GM19043 (cell line): Measurements from ENCODE around the gene RALGPS1.

Source experiments
- ATAC-seq: cut with Tn5 transposase; IDR thresholded peaks from one replicate; pipeline ENCODE4 v1.9.1; 2021; ENCODE audit warnings: low read depth; ENCODE audit not compliant: unreplicated experiment

Gene RALGPS1

DNA sequence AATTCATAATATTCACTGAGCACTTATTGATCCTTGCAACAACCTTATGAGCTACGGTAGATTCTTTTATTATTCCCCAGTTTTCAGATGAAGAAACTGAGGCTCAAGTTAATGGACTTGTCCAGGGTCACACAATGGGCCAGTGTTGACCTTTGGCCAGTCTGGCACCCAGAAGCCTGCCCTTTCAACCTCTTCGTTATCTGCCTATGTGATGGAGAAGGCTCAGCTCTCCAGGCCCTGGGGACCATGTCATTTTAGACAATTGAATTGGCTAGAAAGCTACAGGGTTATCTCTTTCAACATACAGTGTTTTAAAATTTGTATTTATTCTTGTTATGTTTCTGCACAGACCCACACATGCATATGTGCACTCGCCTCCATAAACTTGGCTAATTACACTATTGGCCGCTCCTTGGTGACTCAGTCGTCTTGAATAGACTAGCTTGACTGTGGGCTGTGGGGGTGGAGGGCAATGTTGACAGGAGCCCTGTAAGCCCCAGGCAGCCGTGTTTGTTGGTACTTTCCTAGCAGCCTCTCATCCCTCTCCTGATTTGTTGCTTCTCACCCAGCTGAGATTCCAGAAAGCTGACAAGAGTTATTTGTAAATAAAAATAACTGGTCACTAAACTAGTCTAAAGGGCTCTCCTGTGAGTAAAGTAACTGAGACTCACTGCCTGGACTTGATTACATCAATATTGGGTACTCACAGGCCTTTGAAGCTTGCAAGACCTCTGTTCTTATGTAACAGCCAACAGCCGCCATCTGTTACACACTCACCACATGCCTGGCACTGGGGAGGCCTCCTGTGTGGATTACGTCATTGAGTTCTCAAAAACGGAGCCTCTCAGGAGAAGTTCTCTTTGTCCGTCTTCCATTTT lies 216.3 kb downstream of the RALGPS1 start:
- no peak for ATAC-seq

DNA sequence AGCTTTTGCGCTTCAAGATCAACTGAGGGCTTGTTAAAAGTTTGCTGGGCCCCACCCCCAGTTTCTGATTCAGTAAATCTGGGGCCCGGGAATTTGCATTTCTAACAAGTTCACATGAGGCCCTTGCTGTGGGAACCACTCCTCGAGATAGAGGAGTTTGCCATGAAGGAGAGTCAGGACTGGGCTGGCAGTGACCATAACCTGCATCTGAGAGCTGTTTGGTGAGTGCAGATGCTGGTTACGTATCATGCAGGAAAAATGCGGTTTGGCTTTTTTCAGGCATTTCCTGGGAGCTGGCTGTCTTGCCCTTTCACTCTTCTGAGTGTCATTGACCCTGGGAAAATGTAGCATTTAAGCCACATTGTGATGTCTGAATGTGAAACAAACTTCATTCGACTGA lies 217.3 kb downstream of the RALGPS1 start:
- no peak for ATAC-seq

DNA sequence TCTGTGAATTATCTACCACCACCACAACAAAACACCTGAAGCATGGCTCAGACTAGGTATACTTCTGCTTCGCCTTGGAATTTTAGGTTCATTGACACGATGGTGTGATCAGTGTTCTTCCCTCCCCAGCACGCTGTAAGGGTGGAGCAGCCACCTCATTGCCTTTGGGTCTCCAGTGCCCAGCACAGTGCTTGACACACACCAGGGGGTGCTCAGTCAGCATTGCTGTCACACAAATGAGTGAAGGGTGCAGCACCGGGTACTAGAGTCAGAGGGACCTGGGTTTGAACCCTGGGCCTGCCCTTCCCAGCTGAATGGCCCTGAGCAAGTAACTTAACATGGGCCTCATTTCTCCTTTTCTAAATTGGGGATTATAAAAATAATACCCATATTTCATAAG lies 217.8 kb downstream of the RALGPS1 start:
- ATAC-seq, result no peak

DNA sequence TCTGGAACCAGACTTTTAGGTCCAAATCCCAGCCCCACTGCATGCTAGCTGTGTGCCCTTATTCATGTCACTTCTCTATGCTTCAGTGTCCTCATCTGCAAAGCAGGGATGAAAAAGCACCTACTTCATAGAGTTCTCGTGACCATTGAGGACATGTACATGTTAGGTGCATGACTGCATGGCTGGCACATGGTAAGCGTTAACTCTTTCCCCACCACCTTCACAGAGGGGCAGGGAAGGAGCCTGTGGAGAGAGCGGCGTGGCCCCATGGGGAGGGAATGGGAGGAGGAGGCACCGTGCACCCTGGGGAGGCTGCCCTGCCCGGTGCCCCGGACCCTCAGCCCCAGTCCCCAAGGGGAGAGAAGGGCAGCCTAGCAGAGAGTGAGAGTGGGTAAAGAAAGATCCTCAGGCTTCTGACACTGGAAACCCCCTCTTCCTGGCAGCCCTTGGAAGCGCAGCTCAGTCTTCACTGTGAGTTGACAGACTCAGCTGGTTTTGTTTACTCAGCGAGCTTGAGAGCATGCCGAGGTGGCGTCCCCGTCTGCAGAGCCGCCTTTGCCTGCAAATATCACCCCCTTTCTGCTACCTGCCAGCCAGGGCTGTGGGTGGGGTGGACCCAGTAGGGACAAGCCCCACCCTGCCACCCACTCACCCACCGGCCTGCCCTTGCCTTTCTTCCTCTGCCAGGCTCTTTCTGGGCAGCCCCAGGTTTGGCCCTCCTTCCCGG lies 218.5 kb downstream of the RALGPS1 start:
- ATAC-seq, result no peak

DNA sequence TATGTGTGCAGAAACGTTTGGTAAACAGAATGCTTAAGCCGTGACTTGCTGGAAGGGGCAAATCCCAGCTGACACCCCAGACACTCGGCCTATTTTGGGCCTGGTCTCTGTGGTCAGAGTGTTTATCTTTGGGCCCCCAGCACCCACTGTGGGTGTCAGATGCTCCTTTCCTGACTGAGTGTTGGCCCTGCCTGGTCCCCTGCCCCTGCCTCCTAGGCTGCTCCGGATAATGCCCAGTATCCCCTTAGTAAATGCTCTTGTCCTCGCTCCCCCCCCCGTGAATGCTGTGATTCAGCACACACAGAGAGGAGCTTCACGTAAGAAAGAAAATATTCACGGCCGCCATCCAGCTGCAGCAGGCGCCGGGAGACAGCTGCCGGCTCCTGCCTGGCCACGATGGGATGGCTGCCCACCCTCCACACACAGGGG lies 219.2 kb downstream of the RALGPS1 start:
- no peak for ATAC-seq

DNA sequence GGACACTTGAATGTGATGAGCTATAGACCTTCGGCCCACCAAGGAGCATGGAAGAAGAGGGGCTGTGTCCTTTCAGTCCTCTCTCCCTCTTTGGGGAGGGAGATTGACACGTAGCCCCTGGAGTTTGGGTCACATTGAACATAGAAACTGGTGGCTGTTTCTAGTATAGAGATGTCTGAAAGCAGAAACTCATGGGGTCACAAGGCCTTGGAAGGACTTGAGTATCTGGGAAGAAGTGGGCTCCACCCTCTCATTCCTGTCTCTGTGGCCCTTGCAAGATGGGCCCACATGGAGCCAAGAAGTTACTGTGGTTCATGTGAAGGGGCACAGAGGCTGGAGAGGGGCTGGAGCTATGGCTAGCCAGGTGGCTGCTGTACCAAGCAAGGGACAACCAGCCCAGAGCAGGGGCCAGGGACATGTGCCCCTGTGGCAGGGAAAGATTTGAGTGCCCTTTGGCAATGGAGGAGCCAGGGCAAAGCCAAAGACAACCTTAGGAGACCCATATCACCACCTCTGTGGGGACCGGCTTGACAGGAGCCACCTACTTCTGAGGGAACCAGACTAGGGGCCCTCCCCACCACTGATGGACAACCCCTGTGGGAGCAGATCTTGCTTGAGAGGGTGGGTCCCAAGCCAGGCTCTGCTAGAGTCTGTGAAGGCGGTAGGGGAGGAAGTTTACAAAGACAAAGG lies 220.6 kb downstream of the RALGPS1 start:
- no peak for ATAC-seq

DNA sequence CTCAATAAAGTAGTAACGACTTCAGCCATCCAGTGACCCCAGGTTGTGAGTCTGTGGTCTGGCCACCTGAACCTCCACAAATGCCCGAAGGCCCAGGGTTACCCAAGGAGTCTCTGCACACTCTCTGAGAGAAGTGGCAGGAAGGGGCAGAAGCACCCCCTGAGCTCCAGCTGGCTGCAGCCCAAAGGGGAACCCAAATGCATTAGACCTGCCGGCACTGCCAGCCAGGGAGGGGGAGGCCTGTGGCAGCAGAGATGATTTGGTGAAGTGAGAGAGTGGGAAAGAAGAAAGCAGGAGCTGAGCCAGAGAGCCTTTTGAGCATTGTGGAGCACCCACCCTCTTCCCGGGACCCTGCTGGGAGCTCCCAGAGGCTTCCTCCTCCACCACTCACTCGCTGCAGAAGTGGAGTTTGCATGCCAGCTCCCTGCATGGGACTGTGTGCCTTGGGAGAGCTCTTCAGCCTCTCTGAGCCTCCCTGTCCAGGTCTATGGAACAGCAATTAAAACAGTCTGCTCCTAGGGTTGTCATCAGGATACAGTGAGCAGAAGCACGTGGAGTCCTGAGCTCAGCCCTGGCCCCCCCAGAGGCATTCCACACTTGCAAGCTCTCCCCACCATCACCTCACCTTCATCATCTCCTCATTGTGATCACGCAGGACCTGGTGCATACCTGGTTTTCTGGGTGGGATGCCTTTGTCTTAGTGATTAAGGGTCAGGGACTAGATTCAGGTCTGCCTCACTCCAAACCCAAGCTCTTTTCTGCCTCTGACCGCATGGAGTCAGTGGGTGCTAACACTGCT lies 221.7 kb downstream of the RALGPS1 start:
- ATAC-seq, result no peak

DNA sequence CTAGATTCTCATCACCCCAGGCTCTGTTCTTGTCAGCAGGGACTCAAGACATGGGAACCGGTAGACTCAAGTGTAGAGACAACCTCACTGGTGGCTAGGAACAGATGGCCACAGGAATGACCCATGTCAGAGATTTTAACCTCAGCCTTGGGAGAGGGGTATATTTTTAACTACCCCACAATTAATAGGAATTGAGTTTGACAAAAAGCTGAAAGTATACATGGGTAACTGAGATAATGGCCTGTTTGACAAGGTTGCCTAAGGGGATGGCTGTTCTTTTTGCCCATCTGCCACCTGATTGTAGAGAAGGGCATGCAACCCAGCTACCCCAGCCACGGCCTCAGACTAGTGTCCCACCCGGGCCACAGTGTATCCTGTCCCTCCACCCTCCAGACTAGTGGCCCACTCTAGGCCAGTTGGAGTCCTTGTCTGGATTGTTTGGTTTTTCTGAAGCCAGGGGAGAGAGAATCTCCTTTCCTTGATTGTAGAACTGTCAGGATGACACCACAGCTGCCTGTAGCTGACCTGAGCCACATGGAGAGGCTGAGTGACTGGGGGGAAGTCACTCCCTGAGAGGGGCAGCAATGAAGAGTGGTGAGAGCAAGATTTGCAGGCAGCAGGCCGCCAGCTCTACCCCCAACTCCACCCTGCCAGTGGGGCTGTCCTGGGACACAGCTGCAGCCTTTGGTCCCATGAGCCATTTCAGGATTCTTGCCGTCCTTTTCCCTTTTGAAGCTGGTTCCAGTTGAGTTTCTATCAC lies 222.5 kb downstream of the RALGPS1 start:
- no peak for ATAC-seq

DNA sequence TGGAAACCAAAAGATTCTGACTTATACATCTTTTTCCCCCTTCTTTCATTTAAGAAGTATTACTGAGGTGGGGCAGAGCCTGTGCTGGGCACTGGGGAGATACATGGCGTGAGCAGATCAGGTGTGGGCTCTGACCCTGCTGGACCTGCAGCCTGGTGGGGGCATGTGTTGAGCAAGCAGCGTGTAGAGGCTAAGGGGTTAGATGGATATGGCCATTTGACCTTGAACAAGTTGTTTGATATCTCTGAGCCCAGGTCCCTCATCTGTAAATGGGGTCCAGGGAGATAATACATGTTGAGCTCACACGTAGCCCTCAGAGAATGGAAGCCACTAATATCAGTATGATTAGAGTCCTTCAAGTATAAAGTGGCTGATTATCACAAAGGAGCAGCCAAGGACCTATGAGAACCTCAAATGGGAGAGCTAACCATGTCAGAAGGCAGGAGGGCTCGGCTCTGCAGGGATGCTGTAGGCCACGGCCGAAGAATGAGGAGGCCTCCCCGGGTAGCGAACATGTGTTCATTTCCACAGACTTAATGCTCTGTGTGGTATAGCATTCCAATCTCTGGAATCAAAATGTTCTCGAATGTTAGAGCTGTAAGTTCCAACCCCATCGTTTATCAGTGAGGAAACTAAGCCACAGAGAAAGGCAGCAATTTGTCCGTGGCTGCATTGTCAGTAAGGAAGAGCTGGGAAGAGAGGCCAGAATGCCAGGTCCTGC lies 223.2 kb downstream of the RALGPS1 start:
- no peak for ATAC-seq

DNA sequence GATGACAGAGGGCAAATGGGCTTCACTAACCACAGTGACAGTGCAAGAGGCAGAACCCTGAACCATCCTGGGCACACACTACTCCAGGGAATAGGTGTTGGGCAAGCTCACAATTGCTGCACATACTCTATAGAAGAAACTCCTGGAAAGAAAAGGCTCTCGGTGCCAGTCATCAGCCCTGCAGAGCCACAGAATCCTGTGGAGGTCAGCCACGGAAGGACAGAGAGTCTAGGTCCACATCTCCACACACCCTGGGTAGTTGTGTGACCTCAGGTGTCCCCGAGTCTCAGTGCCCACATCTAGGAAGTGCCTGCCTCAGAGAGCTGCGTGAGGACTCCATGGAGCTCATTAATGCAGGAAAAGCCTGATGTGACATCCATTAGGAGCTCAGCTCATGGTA lies 223.9 kb downstream of the RALGPS1 start:
- ATAC-seq, result no peak

DNA sequence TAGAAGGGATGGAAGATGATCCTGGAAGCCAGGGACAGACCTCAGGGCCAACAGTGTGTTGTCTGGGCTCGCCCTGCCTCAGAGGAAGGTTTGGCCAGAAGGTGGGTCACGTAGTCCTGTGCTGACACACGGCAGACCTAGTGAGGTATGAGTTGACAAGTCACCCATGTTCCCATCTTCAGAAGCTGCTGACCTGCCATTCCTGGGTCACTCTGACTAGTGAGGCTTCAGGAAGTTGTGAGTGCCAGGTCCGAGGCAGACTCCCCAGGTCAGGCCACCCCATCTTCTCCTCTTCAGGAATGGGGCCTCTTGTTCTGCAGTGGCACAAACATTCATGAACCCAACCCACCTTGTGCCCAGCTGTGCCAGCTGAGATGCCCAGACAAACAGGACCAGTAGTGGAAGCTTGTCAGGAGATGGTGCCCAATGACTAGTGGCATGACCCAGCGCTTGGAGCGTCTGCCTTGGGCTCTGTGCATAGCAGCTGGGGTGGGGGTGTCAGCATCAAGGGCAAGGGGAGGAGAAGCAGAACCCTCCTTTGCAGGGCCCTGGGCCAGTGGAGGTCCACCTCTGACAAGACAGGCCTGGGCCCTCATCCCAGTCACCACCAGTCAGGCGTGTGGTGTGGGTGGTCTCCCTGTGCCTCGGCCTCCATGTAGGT lies 224.6 kb downstream of the RALGPS1 start:
- no peak for ATAC-seq

DNA sequence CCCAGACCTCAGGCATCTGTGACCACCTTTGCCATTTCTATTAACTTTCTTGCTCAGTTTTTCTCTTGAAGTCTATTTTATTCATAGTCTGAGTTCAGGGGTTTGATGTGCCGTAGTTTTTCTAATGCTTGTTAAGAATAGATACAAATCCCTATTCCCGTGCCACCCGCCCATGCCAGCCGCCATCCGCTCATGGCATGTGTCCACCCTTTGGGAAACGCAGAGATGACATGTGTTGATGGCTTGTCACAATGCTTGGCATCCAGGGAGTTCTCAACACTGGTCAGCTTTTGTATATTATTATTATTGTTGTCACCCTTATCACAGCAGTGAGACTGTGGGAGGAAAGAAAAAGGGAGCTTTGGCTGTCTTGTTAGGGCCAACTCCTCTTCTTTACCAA lies 225.2 kb downstream of the RALGPS1 start:
- ATAC-seq, result no peak

DNA sequence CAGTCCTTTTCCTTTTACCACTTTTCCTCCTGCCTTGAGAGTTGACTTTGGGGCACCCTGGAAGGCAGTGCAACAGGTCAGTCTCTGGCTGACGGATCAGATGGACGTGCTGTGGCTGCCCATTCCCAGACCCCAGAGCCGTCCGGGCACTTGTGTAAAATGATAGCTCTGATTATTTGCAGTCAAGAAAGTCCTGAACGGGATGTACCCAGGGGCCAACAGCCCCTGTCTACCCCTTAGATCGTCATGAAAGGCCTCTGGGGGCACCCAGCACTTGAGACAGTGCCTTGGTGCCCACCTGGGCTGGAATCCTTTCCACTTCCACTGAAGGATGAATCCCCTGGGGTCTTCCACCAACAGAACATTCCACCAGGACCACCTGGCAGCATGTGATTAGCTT lies 225.6 kb downstream of the RALGPS1 start:
- no peak for ATAC-seq

DNA sequence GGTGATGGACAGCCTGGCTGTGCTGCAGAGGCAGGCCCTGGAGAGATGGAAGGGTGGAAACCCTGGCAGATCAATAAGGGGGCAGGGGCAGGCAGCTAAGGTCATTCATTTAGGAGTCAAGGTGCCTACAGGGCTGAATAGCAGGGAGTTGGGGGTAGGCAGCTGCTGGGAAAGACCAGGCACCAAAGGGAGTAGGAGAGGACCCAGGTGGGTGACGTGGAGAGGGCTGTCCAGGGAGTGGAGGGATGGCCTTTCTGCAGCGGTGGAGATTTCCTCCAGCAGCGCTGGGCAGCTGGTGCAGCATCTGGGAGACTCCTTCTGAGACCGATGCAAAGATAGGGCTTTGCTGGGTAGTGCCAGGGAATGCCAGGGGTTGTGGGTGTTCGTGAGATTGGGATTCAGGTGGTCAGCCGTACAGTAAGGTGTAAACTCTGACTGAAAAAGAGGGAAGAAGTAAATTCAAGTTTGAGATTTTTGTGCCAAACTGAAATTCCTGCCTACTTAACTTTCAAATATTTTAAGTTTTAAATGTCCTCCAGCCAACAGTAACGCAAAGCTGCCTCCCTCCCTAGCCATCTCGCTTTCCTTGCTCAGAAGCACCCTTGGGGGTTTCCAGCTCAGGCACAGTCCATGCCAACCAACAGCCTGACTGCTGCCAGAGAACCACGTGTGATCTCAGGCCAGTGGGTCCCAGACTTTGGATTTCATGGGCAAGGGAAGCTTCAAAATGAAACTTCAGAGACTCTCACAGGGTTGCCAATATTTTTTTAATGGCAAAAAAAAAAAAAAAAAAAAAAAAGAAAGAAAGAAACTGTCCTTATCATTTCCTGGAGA lies 226.5 kb downstream of the RALGPS1 start:
- no peak for ATAC-seq

DNA sequence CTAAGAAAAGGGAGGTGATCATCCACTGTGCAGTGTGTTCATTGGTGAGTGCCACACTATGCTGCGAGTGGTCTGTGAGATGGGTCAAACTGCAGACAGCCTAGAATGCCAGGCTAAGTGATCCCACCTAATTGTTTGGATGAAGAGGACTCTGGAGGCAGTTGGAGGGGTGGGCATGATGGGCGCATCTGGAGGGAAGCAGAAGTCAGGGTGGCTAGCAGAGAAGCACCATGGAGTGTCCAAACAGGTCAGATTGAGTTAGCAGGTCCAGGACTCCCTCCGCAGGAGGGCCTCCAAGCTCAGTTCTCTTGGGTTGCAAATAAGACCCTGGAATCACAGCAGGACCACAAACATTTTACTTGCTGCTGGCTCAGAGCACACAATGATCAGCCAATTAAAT lies 227.7 kb downstream of the RALGPS1 start:
- ATAC-seq, result no peak

DNA sequence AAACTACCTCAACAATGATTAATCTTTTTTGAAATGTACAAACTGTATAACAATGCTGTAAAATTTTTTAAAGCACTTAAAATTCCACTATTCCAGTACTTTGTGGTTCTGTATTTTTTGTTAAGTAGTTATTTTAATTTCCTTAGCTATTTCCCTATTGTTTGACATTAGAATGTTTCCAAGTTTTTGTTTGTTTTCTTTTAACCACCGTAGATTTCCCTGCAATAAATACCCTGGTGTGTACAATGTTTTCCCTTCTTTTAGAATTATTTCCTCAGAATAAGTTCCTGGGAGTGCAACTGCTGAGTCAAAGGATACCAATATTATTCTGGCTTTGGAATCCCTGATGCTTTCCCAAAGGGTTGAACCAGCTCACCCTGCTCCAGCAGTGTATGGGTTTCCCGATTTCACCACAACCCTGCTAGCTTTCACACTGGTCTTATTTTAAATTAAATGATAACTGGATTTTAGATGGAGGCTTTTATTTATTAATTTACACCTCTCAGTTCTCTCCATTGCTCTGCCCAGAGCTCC lies 228.4 kb downstream of the RALGPS1 start:
- ATAC-seq, result no peak

DNA sequence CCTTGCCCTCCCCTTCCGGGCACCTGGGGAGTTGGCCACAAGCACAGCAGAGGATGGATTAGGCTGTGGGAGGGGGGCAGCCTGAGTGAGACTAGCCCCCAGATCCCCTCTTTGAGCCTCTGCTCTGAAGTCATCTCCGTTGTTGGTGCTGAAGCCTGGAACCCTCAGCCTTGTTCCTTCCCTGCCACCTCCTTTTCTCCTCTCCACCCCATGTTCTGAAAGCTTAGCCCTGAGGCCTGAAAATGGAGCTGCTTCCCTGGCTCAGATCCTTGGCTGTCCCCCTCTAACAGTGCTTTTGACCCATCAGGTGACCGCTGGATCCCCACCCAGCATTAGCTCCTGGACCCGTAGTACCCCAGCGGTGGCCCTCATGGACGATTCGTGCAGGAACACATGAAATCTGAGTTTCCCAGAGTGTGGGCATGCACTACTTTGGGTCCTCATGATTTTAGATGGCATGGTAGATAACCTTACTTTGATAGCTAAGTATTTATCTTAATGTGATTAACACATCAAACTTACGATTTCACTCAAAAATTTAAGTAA lies 229.4 kb downstream of the RALGPS1 start:
- ATAC-seq, result no peak
